PFSK-1 (cell line): ENCODE measurements around the gene INS.

Source experiments
- POLR2AphosphoS5 ChIP-seq: IDR thresholded peaks from 2 replicates; pipeline ENCODE4 v1.6.1; 2012; ENCODE audit warnings: low read depth, mild to moderate bottlenecking, control low read depth, low read length, moderate library complexity
- SIN3A ChIP-seq: IDR thresholded peaks from 2 replicates; pipeline ENCODE4 v1.6.1; 2012; ENCODE audit warnings: mild to moderate bottlenecking, low read length, moderate library complexity, borderline replicate concordance; ENCODE audit not compliant: insufficient read depth
- TAF1 ChIP-seq: IDR thresholded peaks from 2 replicates; pipeline ENCODE4 v1.6.1; 2012; ENCODE audit warnings: low read length, control low read depth, borderline replicate concordance; ENCODE audit not compliant: insufficient read depth
- TF ChIP-seq, protein P1 (sequence below), 2 experiments: IDR thresholded peaks; 2 replicates each; pipeline versions ENCODE4 v1.6.1 to v1.8.0; 2011 to 2012; ENCODE audit warnings: low read depth in 2 of 2, low read length in 2 of 2, control low read depth in 1 of 2, inconsistent platforms in 1 of 2, mild to moderate bottlenecking in 1 of 2, moderate library complexity in 1 of 2; ENCODE audit not compliant: insufficient read depth in 1 of 2

DNA sequence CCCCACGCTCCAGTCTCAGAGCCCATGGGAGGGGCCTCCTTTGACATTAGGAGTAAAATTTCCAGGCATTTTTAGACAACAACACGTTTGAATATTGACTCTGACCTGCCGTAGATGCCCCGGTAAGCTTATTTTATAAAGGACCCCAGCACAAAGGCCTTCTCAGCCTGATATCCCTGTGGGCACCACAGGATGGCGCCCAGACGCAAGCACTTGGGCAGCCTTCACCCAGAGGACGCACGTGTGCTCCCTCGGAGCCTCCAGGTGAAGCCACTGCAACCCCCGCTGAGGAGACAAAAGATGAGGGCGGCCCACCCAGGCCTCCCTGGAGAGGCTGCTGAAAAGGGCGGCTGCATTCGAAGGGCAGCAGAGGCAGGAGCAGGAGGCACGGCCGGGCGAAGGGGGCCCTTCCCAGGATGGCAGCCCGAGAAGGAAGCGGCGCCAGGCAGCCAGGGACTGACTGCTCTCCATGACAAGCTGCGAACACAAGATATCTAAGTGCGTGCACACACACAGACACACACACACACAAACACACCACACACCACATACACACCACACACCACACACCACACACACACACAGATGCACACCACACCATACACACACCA is 25.8 kb upstream of the INS start:
- no peak for TF ChIP-seq TAF1
- no peak for TF ChIP-seq POLR2AphosphoS5
- TF ChIP-seq, protein P1, sequence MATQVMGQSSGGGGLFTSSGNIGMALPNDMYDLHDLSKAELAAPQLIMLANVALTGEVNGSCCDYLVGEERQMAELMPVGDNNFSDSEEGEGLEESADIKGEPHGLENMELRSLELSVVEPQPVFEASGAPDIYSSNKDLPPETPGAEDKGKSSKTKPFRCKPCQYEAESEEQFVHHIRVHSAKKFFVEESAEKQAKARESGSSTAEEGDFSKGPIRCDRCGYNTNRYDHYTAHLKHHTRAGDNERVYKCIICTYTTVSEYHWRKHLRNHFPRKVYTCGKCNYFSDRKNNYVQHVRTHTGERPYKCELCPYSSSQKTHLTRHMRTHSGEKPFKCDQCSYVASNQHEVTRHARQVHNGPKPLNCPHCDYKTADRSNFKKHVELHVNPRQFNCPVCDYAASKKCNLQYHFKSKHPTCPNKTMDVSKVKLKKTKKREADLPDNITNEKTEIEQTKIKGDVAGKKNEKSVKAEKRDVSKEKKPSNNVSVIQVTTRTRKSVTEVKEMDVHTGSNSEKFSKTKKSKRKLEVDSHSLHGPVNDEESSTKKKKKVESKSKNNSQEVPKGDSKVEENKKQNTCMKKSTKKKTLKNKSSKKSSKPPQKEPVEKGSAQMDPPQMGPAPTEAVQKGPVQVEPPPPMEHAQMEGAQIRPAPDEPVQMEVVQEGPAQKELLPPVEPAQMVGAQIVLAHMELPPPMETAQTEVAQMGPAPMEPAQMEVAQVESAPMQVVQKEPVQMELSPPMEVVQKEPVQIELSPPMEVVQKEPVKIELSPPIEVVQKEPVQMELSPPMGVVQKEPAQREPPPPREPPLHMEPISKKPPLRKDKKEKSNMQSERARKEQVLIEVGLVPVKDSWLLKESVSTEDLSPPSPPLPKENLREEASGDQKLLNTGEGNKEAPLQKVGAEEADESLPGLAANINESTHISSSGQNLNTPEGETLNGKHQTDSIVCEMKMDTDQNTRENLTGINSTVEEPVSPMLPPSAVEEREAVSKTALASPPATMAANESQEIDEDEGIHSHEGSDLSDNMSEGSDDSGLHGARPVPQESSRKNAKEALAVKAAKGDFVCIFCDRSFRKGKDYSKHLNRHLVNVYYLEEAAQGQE (IDR thresholded peaks at IDR 0.05; ENCODE audit: insufficient read depth in 1 of 2, low read depth in 2 of 2, low read length in 2 of 2) = no peak
- no peak for TF ChIP-seq SIN3A
